ENCODE results near the gene PAPSS2.

- TF ChIP-seq ZNF281 (CRISPR knock-in tag; IDR thresholded peaks at IDR 0.05) (no peak), ZBTB43 (CRISPR knock-in tag; IDR thresholded peaks at IDR 0.05) (no peak), FOXJ3 (CRISPR knock-in tag; IDR thresholded peaks at IDR 0.05; ENCODE audit: borderline replicate concordance) (no peak), ESRRA (CRISPR knock-in tag; IDR thresholded peaks at IDR 0.05; ENCODE audit: borderline replicate concordance) (no peak), CTCF (IDR thresholded peaks at IDR 0.05) (no peak)
Observed at GRCh38 chr10:87668324-87669074, 8.8 kb downstream of the PAPSS2 start.

Measured in WTC11 (cell line).